Measurements from ENCODE around the gene KRT32.

- TF ChIP-seq CTCF (IDR thresholded peaks at IDR 0.05 in 4 of 5, conservative IDR thresholded peaks at IDR 0.05 in 1 of 5), result no peak
- TF ChIP-seq POLR2A (IDR thresholded peaks at IDR 0.05), result no peak
Observed at GRCh38 chr17:41492351-41492750, 25.2 kb upstream of the KRT32 start.
